Ishikawa (cell line): Measurements from ENCODE around the gene ZNF592.

ENCODE experiments used
- CREB1 ChIP-seq: IDR thresholded peaks from 2 replicates; pipeline ENCODE4 v1.6.1; 2012; ENCODE audit warnings: low read depth
- EGR1 ChIP-seq: IDR thresholded peaks from 2 replicates; pipeline ENCODE4 v1.6.1; 2012
- NFIC ChIP-seq: IDR thresholded peaks from 2 replicates; pipeline ENCODE4 v1.6.1; 2012
- RAD21 ChIP-seq: IDR thresholded peaks from 2 replicates; pipeline ENCODE4 v1.6.1; 2012; ENCODE audit warnings: low read depth
- REST ChIP-seq: IDR thresholded peaks from 2 replicates; pipeline ENCODE4 v1.6.1; 2012; ENCODE audit warnings: low read depth, mild to moderate bottlenecking
- TF ChIP-seq, protein P1 (sequence below): IDR thresholded peaks from 2 replicates; pipeline ENCODE4 v1.6.1; 2012
- TF ChIP-seq, protein P2 (sequence below): IDR thresholded peaks from 2 replicates; pipeline ENCODE4 v1.6.1; 2012

DNA sequence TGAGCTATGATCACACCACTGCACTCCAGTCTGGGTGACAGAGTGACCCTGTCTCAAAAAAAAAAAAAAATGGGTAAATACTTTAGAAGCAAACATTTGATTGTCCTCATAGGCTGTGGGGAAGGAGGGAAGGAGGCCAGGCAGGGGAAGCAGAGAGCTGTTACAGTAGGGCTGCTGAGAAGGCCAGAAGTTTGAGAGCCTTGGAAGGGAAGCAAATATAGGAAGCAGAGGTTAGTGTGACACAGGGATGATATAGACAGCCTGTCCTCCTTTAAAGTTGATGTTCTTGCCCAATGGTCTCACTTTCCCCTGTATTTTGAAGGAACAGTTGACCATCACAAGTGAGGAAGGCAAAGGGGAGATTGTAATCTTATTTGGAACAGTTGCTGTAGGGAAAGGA, 63.4 kb downstream of the ZNF592 start:
- TF ChIP-seq EGR1 (no peak), NFIC (no peak), CREB1 (no peak), REST (no peak), RAD21 (no peak)
- TF ChIP-seq, protein P1, sequence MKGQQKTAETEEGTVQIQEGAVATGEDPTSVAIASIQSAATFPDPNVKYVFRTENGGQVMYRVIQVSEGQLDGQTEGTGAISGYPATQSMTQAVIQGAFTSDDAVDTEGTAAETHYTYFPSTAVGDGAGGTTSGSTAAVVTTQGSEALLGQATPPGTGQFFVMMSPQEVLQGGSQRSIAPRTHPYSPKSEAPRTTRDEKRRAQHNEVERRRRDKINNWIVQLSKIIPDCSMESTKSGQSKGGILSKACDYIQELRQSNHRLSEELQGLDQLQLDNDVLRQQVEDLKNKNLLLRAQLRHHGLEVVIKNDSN = no peak
- TF ChIP-seq, protein P2, sequence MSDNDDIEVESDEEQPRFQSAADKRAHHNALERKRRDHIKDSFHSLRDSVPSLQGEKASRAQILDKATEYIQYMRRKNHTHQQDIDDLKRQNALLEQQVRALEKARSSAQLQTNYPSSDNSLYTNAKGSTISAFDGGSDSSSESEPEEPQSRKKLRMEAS = no peak
